Inflammatory macrophage treated with lipopolysaccharide for 1 hour (primary cell): Measurements from ENCODE around the gene IGSF21.

Source experiments
- DNase-seq, 2 donors: peaks; one replicate each; pipeline ENCODE4 v3.0.0-alpha.2; 2020 to 2022

Gene IGSF21

GRCh38 chr1:18376661-18377060, 269.1 kb downstream of the IGSF21 start:
- DNase-seq, result no peak

GRCh38 chr1:18380288-18380687, 272.7 kb downstream of the IGSF21 start:
- no peak for DNase-seq

- no peak for DNase-seq
Observed at GRCh38 chr1:18384059-18384458, 276.5 kb downstream of the IGSF21 start.

- DNase-seq, result no peak
Observed at GRCh38 chr1:18384471-18384870, 276.9 kb downstream of the IGSF21 start.

GRCh38 chr1:18385239-18385790, 277.7 kb downstream of the IGSF21 start:
- DNase-seq, result no peak

- no peak for DNase-seq
Observed at GRCh38 chr1:18386591-18386990, 279.0 kb downstream of the IGSF21 start.

- no peak for DNase-seq
Observed at GRCh38 chr1:18387307-18387706, 279.7 kb downstream of the IGSF21 start.

GRCh38 chr1:18390953-18391352, 283.4 kb downstream of the IGSF21 start:
- DNase-seq, result no peak

- DNase-seq, result no peak
Observed at GRCh38 chr1:18394563-18395156, 287.1 kb downstream of the IGSF21 start.

- DNase-seq, result no peak
Observed at GRCh38 chr1:18396247-18396980, 288.8 kb downstream of the IGSF21 start.

- no peak for DNase-seq
Observed at GRCh38 chr1:18397641-18398040, 290.0 kb downstream of the IGSF21 start.

GRCh38 chr1:18398791-18399530, 291.4 kb downstream of the IGSF21 start:
- DNase-seq, result no peak

GRCh38 chr1:18400347-18401102, 292.9 kb downstream of the IGSF21 start:
- no peak for DNase-seq

GRCh38 chr1:18401921-18402320, 294.3 kb downstream of the IGSF21 start:
- DNase-seq, result no peak

- no peak for DNase-seq
Observed at GRCh38 chr1:18404460-18404859, 296.9 kb downstream of the IGSF21 start.

GRCh38 chr1:18407166-18408045, 299.8 kb downstream of the IGSF21 start:
- no peak for DNase-seq

- no peak for DNase-seq
Observed at GRCh38 chr1:18408656-18409370, 301.2 kb downstream of the IGSF21 start.

- DNase-seq, result no peak
Observed at GRCh38 chr1:18409609-18410237, 302.1 kb downstream of the IGSF21 start.

- DNase-seq, result no peak
Observed at GRCh38 chr1:18410407-18410806, 302.8 kb downstream of the IGSF21 start.

GRCh38 chr1:18411321-18411720, 303.7 kb downstream of the IGSF21 start:
- DNase-seq, result no peak
